HG03432 (cell line): Measurements from ENCODE around the gene CHD9.
"Not testable (repeated sequence)": the region's sequence is repeated elsewhere in the genome, so short reads cannot be mapped to it uniquely, and the experiment has no call there.

ENCODE experiments used
- ATAC-seq: cut with Tn5 transposase; IDR thresholded peaks from one replicate; pipeline ENCODE4 v1.9.1; 2021; ENCODE audit warnings: mild to moderate bottlenecking, moderate library complexity; ENCODE audit not compliant: unreplicated experiment

CHD9 gene

GRCh38 chr16:53074296-53074695 is 19.5 kb downstream of the CHD9 start:
- ATAC-seq, result not testable (repeated sequence)

GRCh38 chr16:53075461-53075860 is 20.7 kb downstream of the CHD9 start:
- not testable (repeated sequence) for ATAC-seq

GRCh38 chr16:53078247-53078646 is 23.5 kb downstream of the CHD9 start:
- ATAC-seq, result no peak

- no peak for ATAC-seq
These were observed 24.1 kb downstream of the CHD9 start for GRCh38 chr16:53078765-53079485.

GRCh38 chr16:53080345-53081031 is 25.7 kb downstream of the CHD9 start:
- ATAC-seq, result no peak

GRCh38 chr16:53081032-53081424 is 26.2 kb downstream of the CHD9 start:
- ATAC-seq, result no peak

- ATAC-seq, result no peak
These were observed 27.1 kb downstream of the CHD9 start for GRCh38 chr16:53081686-53082407.

GRCh38 chr16:53082509-53082908 is 27.7 kb downstream of the CHD9 start:
- no peak for ATAC-seq

- no peak for ATAC-seq
These were observed 28.3 kb downstream of the CHD9 start for GRCh38 chr16:53083119-53083518.

- no peak for ATAC-seq
These were observed 29.4 kb downstream of the CHD9 start for GRCh38 chr16:53084141-53084541.

GRCh38 chr16:53084746-53085334 is 30.0 kb downstream of the CHD9 start:
- no peak for ATAC-seq

GRCh38 chr16:53085369-53085843 is 30.6 kb downstream of the CHD9 start:
- ATAC-seq, result no peak

GRCh38 chr16:53085931-53086421 is 31.2 kb downstream of the CHD9 start:
- ATAC-seq, result no peak

GRCh38 chr16:53087101-53087500 is 32.3 kb downstream of the CHD9 start:
- ATAC-seq, result no peak

GRCh38 chr16:53089434-53090285 is 34.9 kb downstream of the CHD9 start:
- no peak for ATAC-seq

- no peak for ATAC-seq
These were observed 35.4 kb downstream of the CHD9 start for GRCh38 chr16:53090286-53090590.

GRCh38 chr16:53090591-53091411 is 36.0 kb downstream of the CHD9 start:
- ATAC-seq, result peak; percentile 68

- ATAC-seq, result peak; percentile 72
These were observed 36.8 kb downstream of the CHD9 start for GRCh38 chr16:53091466-53092211.

- no peak for ATAC-seq
These were observed 37.5 kb downstream of the CHD9 start for GRCh38 chr16:53092284-53092683.
